Activated naive CD8-positive, alpha-beta T cell treated with anti-CD3 and anti-CD28 coated beads, Interleukin-2, amount 50 U/mL, for 24 hours (primary cell): ENCODE measurements around the gene IL2.

Source experiments
- ATAC-seq: fragments of 150-1000 bp; cut with Tn5 transposase; one replicate; pipeline ENCODE4 v1.10.0; 2021
- DNase-seq: peaks from one replicate; pipeline ENCODE4 v3.0.0; 2021
- H3K27ac Mint-ChIP-seq: one replicate; pipeline ENCODE4 v1.8.0; 2021; ENCODE audit warnings: mild to moderate bottlenecking, mixed read lengths
- H3K27me3 Mint-ChIP-seq: one replicate; pipeline ENCODE4 v1.8.0; 2021; ENCODE audit warnings: mixed read lengths
- H3K36me3 Mint-ChIP-seq: one replicate; pipeline ENCODE4 v1.8.0; 2021; ENCODE audit warnings: low read depth, mixed read lengths
- H3K4me1 Mint-ChIP-seq: one replicate; pipeline ENCODE4 v1.8.0; 2021; ENCODE audit warnings: mixed read lengths
- H3K4me3 Mint-ChIP-seq: one replicate; pipeline ENCODE4 v1.8.0; 2021; ENCODE audit warnings: mild to moderate bottlenecking, moderate library complexity, mixed read lengths
- H3K9me3 Mint-ChIP-seq: one replicate; pipeline ENCODE4 v1.8.0; 2021; ENCODE audit warnings: mixed read lengths

IL2 gene

DNA sequence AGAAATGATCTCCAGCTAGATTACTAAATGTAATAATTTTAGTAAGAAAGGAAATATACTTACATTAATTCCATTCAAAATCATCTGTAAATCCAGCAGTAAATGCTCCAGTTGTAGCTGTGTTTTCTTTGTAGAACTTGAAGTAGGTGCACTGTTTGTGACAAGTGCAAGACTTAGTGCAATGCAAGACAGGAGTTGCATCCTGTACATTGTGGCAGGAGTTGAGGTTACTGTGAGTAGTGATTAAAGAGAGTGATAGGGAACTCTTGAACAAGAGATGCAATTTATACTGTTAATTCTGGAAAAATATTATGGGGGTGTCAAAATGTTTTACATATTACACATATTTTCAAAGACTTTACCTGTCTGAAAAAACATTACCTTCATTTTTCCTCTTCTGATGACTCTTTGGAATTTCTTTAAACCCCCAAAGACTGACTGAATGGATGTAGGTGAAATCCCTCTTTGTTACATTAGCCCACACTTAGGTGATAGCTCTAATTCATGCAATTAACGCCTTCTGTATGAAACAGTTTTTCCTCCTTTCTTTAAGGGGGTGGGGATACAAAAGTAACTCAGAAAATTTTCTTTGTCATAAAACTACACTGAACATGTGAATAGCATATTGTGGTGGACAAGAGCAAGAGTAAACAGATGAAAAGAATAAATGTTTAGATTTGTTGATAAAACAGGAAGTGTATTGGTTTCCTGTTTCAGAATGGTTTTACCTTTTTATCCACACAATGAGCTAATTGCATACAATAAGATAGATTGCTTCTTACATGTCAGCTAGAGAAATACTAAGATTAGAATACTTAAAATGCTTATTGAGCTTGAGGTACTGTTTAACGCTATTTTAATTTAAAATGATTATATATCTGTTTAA is at the start of gene IL2:
Gene IL2 (minus strand): TSS at position 495 of the 886 bp plus-strand sequence. CDS start 285 bp downstream, at position 210.
- Mint-ChIP-seq H3K27ac (peak within 1 kb of the TSS; percentile 92), H3K4me1 (peaks cover 65% of the 10 kb centered on the region), H3K9me3 (no peaks in the 10 kb centered on the region), H3K36me3 (peaks cover 31% of the 10 kb centered on the region), H3K27me3 (no peaks in the 10 kb centered on the region), H3K4me3 (peak within 1 kb of the TSS; percentile 79)
- ATAC-seq (peak; percentile 57), DNase-seq (no peak)

DNA sequence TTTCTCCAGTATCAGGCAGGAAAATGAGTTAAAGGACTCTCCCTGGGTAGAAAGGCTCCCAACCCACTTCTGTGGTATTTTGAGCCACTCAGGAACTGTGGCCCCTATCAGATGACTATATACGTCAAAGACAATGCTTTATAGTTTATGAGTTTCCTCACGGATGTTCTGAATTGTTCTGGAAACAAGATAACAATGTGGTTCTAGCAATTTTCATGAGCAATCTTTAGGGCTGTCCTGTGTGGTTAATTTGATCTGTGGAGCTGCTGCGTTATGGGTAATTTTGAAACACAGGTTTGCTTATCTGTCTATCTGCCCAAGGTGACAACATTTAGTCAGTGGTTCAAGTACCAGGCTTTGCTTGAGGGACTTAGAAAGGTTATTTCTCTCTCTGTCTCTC is 46.7 kb upstream of the IL2 start:
- peak overlapping the region; percentile 79 for H3K27ac Mint-ChIP-seq
- no peak for DNase-seq

DNA sequence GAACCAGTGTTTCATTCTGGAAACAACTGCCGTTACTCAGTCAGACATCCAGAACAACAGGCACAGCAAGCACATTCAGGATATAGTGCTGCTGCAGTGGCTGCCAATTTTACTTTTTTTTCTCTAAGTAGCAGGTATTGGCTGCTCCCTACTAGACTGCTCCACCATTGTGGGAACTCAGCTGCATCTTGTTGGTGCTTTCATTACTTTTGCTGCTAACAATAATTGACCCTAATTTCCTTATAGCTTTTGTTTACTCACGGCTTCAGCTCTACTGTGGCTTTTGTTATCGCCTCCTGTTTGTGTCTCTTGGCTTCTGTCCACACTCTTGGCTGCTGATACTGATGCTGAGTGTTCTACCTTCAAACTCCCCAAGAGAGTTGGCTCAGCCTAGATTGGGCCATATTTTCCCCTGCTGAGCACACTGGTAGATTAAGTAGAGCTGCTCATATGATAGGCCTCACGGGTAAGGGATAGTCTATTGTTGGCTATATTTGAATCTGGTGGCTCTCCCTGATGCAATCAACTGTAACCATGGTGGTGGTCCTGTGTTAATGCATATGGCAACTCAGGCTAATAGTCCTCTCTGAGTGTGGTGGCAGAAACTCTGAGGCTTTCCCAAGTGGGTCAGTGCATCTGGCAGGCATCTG is 44.5 kb upstream of the IL2 start:
- Mint-ChIP-seq H3K9me3 (peaks cover 3% of the 10 kb centered on the region), H3K27me3 (peaks cover 11% of the 10 kb centered on the region), H3K4me3 (no peak overlapping the region), H3K4me1 (peaks cover 31% of the 10 kb centered on the region), H3K36me3 (no peaks in the 10 kb centered on the region), H3K27ac (no peak overlapping the region)
- ATAC-seq (no peak), DNase-seq (no peak)

More for the DNA sequence above, 46.7 kb upstream of the IL2 start:
- Mint-ChIP-seq H3K4me1 (peaks cover 53% of the 10 kb centered on the region), H3K27me3 (peaks cover 6% of the 10 kb centered on the region), H3K4me3 (peak overlapping the region; percentile 6), H3K9me3 (no peaks in the 10 kb centered on the region), H3K36me3 (no peaks in the 10 kb centered on the region)
- peak; percentile 86 for ATAC-seq

DNA sequence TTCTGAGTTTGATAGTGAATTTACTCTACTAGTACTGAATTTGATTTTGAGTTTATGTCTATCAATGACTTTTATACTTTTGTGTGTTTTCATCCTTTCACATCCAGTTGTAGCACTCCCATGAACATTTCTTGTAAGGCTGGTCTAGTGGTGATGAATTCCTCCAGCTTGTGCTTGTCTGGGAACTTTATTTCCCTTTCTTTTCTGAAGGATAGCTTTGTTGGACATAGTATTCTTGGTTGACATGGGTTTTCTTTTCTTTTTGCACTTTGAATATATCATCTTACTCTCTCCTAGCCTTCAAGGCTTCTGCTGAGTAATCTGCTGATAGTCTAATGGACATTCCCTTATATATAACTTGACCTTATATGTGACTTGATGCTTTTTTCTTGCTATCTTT is 32.5 kb upstream of the IL2 start:
- H3K9me3 Mint-ChIP-seq, result peaks cover 23% of the 10 kb centered on the region
- H3K4me1 Mint-ChIP-seq, result no peaks in the 10 kb centered on the region
- ATAC-seq (no peak), DNase-seq (no peak)
- H3K27ac Mint-ChIP-seq, result no peak overlapping the region
- peaks cover 6% of the 10 kb centered on the region for H3K36me3 Mint-ChIP-seq
- peaks cover 7% of the 10 kb centered on the region for H3K27me3 Mint-ChIP-seq
- H3K4me3 Mint-ChIP-seq, result no peak overlapping the region

DNA sequence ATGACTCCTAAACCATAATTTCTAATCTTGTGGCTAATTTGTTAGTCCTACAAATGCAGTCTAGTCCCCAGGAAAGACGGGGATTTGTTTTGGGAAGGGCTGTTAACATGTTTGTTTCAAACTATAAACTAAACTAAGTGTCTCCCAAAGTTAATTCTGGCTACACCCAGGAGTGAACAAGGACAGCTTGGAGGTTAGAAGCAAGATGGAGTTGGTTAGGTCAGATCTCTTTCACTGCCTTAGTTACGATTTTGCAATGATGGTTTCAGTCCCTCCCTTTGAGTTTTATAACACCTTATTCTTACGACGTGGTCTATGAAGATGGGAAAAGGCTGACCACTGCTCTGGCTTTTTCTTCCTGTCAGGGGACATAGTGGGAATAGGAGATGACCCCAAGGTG is 27.0 kb upstream of the IL2 start:
- peaks cover 2% of the 10 kb centered on the region for H3K36me3 Mint-ChIP-seq
- no peak for ATAC-seq
- H3K27ac Mint-ChIP-seq, result no peak overlapping the region
- DNase-seq, result no peak
- H3K27me3 Mint-ChIP-seq, result peaks cover 15% of the 10 kb centered on the region
- peaks cover 4% of the 10 kb centered on the region for H3K9me3 Mint-ChIP-seq
- H3K4me3 Mint-ChIP-seq, result no peak overlapping the region
- peaks cover 5% of the 10 kb centered on the region for H3K4me1 Mint-ChIP-seq

DNA sequence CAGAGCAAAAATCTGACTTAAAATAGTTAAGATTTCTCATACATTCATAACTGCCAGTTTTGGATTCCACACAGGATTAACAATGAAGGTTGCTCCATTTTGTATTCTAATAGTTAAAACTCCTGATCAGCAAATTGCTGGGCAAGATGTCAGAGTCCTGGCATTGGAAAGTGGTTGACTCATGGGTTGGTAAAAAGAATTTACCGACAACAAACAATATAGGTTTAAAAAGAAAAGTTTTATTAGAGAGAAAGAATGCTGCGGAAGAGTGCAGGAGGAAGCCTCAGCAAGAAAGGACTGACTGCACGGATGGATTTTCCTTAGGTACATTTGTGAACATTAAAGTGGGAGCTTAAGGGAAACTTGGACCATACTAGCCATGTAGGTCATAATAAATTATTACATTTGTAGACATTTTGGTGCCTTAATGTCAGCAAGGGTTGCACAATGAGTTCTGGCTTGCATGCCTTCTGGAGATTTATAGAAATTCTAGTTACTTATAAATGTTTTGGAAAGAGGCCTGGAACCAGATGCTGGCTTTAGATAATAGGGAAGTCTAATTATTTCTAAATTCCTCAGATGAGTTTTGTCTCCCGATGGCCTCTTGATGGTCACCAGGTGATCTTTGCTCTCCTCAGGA is 25.4 kb upstream of the IL2 start:
- H3K27ac Mint-ChIP-seq, result no peak overlapping the region
- H3K36me3 Mint-ChIP-seq, result peaks cover 1% of the 10 kb centered on the region
- H3K4me3 Mint-ChIP-seq, result no peak overlapping the region
- peaks cover 13% of the 10 kb centered on the region for H3K27me3 Mint-ChIP-seq
- no peak for ATAC-seq
- peaks cover 13% of the 10 kb centered on the region for H3K4me1 Mint-ChIP-seq
- H3K9me3 Mint-ChIP-seq, result peaks cover 2% of the 10 kb centered on the region
- DNase-seq, result no peak

DNA sequence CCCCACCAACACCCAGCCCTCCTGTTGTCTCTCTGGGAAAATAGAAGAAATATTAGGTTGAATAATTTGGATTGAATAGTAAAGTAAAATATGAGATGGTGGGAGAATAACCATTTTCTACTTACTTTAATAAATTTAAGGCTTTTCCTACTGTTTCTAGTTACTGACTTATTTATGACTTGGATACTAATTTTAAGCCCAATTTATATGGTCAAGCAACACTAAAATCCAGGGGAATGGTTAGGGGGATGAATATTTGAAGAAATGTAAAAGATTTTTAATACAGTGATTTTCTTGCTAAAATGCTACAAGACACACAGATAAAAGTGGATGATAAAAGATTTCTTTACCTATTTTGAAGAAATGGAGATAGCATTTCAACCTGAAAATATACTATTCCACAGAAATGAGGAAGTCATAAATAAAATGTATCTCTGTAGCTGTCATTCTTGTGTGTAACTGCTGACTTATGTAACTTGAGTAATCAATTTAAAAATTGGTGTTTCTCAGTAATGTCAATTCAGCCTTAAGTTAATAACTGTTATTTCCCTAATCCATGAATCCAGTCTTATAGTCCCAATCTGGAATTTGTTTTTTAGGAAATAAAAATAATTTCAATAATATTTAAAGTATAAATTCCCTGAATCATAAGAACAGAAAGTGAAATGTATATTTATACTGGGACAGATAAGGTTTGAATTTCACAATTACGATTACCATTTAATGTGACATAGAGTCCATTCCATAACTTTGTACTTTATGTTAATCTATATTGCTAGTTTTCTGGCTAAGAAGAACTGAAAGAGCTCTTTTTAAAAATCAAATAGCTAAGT is 24.3 kb upstream of the IL2 start:
- no peak for DNase-seq
- no peaks in the 10 kb centered on the region for H3K36me3 Mint-ChIP-seq
- H3K27ac Mint-ChIP-seq, result no peak overlapping the region

DNA sequence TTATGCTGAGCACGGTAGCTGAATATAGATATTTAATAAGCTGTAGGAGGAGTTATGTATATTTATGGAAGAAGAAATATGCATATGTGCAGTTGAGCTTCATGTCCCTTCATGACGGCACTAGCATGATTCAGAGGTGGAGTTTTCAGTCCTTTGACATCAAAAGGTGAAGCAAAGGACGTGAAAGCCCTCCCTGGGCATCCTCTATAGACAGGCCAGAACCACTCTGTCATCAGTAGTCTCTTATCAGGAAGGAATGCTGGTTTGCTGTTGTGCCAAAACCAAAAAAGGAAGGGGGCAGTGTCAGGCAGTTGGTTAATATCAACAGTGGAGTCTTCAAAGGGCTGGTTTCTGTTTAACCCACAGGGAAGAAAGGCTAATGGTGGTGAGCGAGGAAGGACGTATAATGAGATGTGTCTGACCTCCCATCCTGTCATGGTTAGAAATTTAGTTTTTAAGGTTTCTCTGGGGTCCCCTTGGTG is 23.5 kb upstream of the IL2 start:
- Mint-ChIP-seq H3K4me3 (no peak overlapping the region), H3K27me3 (peaks cover 10% of the 10 kb centered on the region), H3K36me3 (no peaks in the 10 kb centered on the region), H3K4me1 (peaks cover 14% of the 10 kb centered on the region), H3K27ac (no peak overlapping the region), H3K9me3 (peaks cover 12% of the 10 kb centered on the region)
- DNase-seq, result no peak
- peak; percentile 49 for ATAC-seq

More for the DNA sequence above, 24.3 kb upstream of the IL2 start:
- H3K9me3 Mint-ChIP-seq, result peaks cover 4% of the 10 kb centered on the region
- H3K4me3 Mint-ChIP-seq, result no peak overlapping the region
- peaks cover 14% of the 10 kb centered on the region for H3K4me1 Mint-ChIP-seq
- no peak for ATAC-seq
- H3K27me3 Mint-ChIP-seq, result peaks cover 10% of the 10 kb centered on the region

DNA sequence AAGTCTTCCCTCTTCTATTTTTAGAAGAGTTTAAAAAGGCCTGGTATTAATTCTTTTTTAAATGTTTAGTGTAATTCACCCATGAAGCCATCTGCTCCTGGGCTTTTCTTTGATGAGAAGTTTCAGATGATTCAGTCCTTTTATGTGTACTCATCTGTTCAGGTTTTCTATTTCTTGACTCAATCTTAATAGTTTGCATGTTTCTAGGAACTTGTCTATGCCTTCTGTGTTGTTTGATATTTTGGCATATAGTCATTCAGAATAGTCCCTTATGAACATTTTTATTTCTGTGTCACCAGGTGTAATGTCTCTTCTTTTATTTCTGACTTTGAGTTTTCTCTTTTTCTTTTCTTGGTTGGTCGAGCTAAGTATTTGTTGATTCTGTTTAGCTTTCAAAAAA is 20.2 kb upstream of the IL2 start:
- Mint-ChIP-seq H3K36me3 (peaks cover 2% of the 10 kb centered on the region), H3K4me3 (no peak overlapping the region), H3K27me3 (peaks cover 8% of the 10 kb centered on the region), H3K4me1 (peaks cover 14% of the 10 kb centered on the region), H3K9me3 (peaks cover 15% of the 10 kb centered on the region), H3K27ac (no peak overlapping the region)
- ATAC-seq (no peak), DNase-seq (no peak)

DNA sequence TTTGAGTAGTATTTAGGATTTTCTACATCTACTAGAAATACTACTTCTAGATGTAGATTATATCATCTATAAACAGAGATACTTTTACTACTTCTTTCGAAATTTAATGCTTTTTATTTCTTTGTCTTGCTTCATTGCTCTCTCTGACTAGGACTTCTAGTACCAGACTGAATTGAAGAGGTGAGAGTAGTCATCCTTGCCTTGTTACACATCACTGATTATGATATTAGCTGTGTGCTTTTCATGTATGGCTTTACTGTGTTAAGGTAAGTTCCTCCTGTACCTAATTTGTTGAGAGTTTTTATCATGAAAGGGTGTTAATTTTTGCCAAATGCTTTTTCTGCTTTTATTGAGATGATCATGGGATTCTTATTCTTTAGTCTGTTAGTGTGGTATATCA is 19.6 kb upstream of the IL2 start:
- no peak for DNase-seq
- Mint-ChIP-seq H3K27me3 (peaks cover 8% of the 10 kb centered on the region), H3K36me3 (peaks cover 2% of the 10 kb centered on the region), H3K9me3 (peaks cover 15% of the 10 kb centered on the region), H3K4me3 (no peak overlapping the region), H3K4me1 (peaks cover 14% of the 10 kb centered on the region), H3K27ac (no peak overlapping the region)
- no peak for ATAC-seq

DNA sequence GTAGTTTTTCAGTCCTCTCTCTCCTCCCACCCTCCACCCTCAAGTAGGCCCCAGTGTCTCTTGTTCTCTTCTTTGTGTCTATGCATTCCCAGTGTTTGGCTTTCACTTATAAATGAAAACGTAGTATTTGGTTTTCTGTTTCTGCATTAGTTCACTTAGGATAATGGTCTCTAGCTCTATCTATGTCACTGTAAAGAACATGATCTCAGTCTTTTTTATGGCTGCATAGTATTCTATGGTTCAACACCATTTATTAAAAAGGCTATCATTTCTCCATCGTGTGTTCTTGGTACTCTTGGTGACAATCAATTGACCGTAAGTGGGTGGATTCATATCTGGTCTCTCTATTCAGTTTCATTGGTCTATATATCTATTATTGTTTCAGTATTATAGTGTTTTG is 18.7 kb upstream of the IL2 start:
- Mint-ChIP-seq H3K27me3 (peaks cover 8% of the 10 kb centered on the region), H3K36me3 (peaks cover 2% of the 10 kb centered on the region), H3K27ac (no peak overlapping the region), H3K4me1 (peaks cover 18% of the 10 kb centered on the region), H3K9me3 (peaks cover 22% of the 10 kb centered on the region), H3K4me3 (no peak overlapping the region)
- DNase-seq, result no peak
- ATAC-seq, result no peak

DNA sequence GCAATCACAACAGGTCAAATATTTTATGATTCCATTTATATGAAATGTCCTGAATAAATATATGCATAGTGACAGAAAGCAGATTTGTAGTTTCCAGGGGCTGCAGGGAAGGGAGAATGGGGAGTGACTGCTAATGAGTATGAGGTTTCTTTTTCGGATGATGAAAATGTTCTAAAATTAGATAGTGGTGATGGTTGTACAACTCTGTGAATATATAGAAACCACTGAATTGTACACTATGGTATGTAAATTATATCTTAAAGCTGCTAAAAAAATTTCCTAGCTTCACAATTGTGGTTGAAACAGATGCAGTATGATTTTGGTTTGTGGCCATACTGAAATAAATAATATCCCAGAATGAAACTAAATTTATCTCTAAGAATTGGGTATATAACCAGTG is 12.9 kb upstream of the IL2 start:
- H3K4me1 Mint-ChIP-seq, result peaks cover 14% of the 10 kb centered on the region
- no peak overlapping the region for H3K4me3 Mint-ChIP-seq
- peak overlapping the region; percentile 44 for H3K27ac Mint-ChIP-seq
- DNase-seq (no peak), ATAC-seq (peak; percentile 75)
- H3K36me3 Mint-ChIP-seq, result peaks cover 6% of the 10 kb centered on the region
- H3K9me3 Mint-ChIP-seq, result peaks cover 25% of the 10 kb centered on the region
- peaks cover 9% of the 10 kb centered on the region for H3K27me3 Mint-ChIP-seq

DNA sequence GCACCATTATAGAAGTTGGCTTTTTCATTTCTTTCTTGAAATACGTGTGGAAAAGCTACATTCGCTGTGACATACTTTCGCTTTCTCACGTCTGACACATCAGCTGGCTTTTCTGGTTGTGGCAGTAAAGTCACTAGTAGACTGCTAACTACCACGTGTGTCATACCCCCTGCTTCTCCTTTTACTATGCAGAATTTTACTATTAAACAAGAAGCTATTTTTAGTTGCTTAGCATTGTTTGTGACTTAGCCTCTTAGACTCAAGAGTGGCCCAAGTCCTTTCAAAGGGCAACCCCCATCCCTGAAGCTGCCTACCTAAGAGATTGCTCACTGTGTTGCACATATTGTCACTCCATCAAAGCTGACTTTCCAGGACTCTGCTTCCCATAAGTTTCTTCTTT is 2.1 kb upstream of the IL2 start:
- Mint-ChIP-seq H3K27me3 (no peaks in the 10 kb centered on the region), H3K36me3 (peaks cover 17% of the 10 kb centered on the region), H3K4me1 (peaks cover 54% of the 10 kb centered on the region), H3K9me3 (no peaks in the 10 kb centered on the region), H3K27ac (peak overlapping the region; percentile 92), H3K4me3 (peak overlapping the region; percentile 79)
- DNase-seq (peak; percentile 40), ATAC-seq (peak; percentile 88)
